OCI-LY7 (cell line): Measurements from ENCODE around the gene AFMID. TPM values are rescaled to one million over a fixed set of nuclear protein-coding genes. Genes with fewer than 3 reads are reported as not detected.

Experiments used
- BruUV-seq: library from RNA; stranded (reverse); fragments of 400-500 nt; replicated peaks from 2 replicates; lab custom pipeline; 2021; lab: Mats Ljungman, UMichigan
- CTCF ChIA-PET: fragments of 300-600 bp; sonication (Branson Sonifier 250); formaldehyde crosslinking; loops from one replicate; lab custom pipeline; 2022; ENCODE audit warnings: antibody characterized with exemption; ENCODE audit not compliant: unreplicated experiment; lab: Charles Lee
- POLR2A ChIA-PET: fragments of 300-600 bp; sonication (Branson Sonifier 250); formaldehyde crosslinking; loops from one replicate; lab custom pipeline; 2022; ENCODE audit warnings: antibody characterized with exemption; lab: Charles Lee
- DNase-seq: peaks from one replicate; pipeline ENCODE4 v3.0.0-alpha.2; 2015; ENCODE audit warnings: low spot score
- H2AFZ ChIP-seq: fragments of 200-600 bp; sonication (generic), shearing (Covaris generic); 2 replicates; pipeline ENCODE4 v1.6.1; 2014; ENCODE audit warnings: mild to moderate bottlenecking, antibody characterized with exemption, low read length, moderate library complexity
- H3K27ac ChIP-seq: fragments of 200-600 bp; sonication (generic); 2 replicates; pipeline ENCODE4 v1.5.1; 2014; ENCODE audit warnings: mixed run types, low read depth, mild to moderate bottlenecking, moderate library complexity, low read length, inconsistent platforms; ENCODE audit not compliant: poor library complexity, severe bottlenecking
- H3K36me3 ChIP-seq: fragments of 200-600 bp; sonication (generic); 2 replicates; pipeline ENCODE4 v1.6.1; 2014; ENCODE audit warnings: mild to moderate bottlenecking, antibody characterized with exemption, low read length, moderate library complexity, mixed read lengths; ENCODE audit not compliant: insufficient read depth
- H3K4me1 ChIP-seq: fragments of 200-600 bp; sonication (generic); 2 replicates; pipeline ENCODE4 v1.5.1; 2014; ENCODE audit warnings: mild to moderate bottlenecking, low read length; ENCODE audit not compliant: insufficient read depth, poor library complexity, severe bottlenecking
- H3K4me2 ChIP-seq: fragments of 200-600 bp; sonication (generic); 2 replicates; pipeline ENCODE4 v1.6.1; 2014; ENCODE audit warnings: mild to moderate bottlenecking, low read length
- H3K4me3 ChIP-seq: fragments of 200-600 bp; sonication (generic); 2 replicates; pipeline ENCODE4 v1.5.1; 2014; ENCODE audit warnings: mild to moderate bottlenecking, low read depth, low read length; ENCODE audit not compliant: poor library complexity, severe bottlenecking
- H3K79me2 ChIP-seq: fragments of 200-600 bp; sonication (generic); 2 replicates; pipeline ENCODE4 v1.6.1; 2016; ENCODE audit warnings: low read depth, mild to moderate bottlenecking, low read length, moderate library complexity, mixed read lengths; ENCODE audit not compliant: insufficient read depth
- H3K9me2 ChIP-seq: fragments of 200-600 bp; sonication (generic); 2 replicates; pipeline ENCODE4 v1.6.1; 2016; ENCODE audit warnings: mild to moderate bottlenecking, low read length, mixed read lengths; ENCODE audit not compliant: insufficient read depth
- H3K9me3 ChIP-seq: fragments of 200-600 bp; sonication (generic); 2 replicates; pipeline ENCODE4 v1.6.1; 2014; ENCODE audit warnings: mild to moderate bottlenecking, mixed run types, low read length, mixed read lengths
- H4K20me1 ChIP-seq: fragments of 200-600 bp; sonication (generic); 2 replicates; pipeline ENCODE4 v1.6.1; 2014; ENCODE audit warnings: mild to moderate bottlenecking, antibody characterized with exemption, low read length, moderate library complexity, mixed read lengths; ENCODE audit not compliant: insufficient read depth
- CTCF ChIP-seq: fragments of 200-600 bp; sonication (generic); conservative IDR thresholded peaks from 2 replicates; pipeline ENCODE4 v1.5.1; 2014; ENCODE audit warnings: mild to moderate bottlenecking, antibody characterized with exemption, low read length, moderate library complexity, mixed read lengths
- EZH2phosphoT487 ChIP-seq: fragments of 200-600 bp; sonication (generic); IDR thresholded peaks from 2 replicates; pipeline ENCODE4 v1.6.1; 2018; ENCODE audit warnings: low read depth, borderline replicate concordance, mild to moderate bottlenecking, mixed run types, antibody characterized with exemption, low read length, moderate library complexity, mixed read lengths
- intact Hi-C: fragments of 100-400 bp; cut with micrococcal nuclease; formaldehyde crosslinking; loops from one replicate; pipeline ENCODE4 v1.10.0; 2022; ENCODE audit not compliant: unreplicated experiment
- total RNA-seq, 2 experiments: library from RNA; depleted of rRNA in 1 of 2; stranded (reverse); fragments of >200 nt in 1 of 2; shearing (Covaris generic) in 1 of 2; gene quantifications; 2 replicates each; pipeline ENCODE4 v1.2.3, GENCODE V29; 2014 to 2022

Gene AFMID
- total RNA-seq, 2 experiments from 2014 or later: 89.1 to 101 TPM

- Histone ChIP-seq H3K79me2 (no peaks in the 10 kb centered on the region), H3K27ac (no peak overlapping the region), H3K4me2 (no peak overlapping the region), H3K4me3 (no peak overlapping the region), H4K20me1 (no peaks in the 10 kb centered on the region), H2AFZ (no peak overlapping the region), H3K9me2 (no peaks in the 10 kb centered on the region), H3K36me3 (no peaks in the 10 kb centered on the region), H3K4me1 (peaks cover 45% of the 10 kb centered on the region), H3K9me3 (no peaks in the 10 kb centered on the region)
- POLR2A ChIA-PET: interaction anchor here (0.6 kb wide), 1 partner anchor 47 kb away, joined by 3 read pairs; no protein-coding TSS in a partner anchor
- intact Hi-C loops: no loop called here
- CTCF ChIA-PET: no interaction called here
- no peak for DNase-seq
- TF ChIP-seq CTCF: no peak
- no peak for TF ChIP-seq EZH2phosphoT487
- no TSS peak for BruUV-seq
These were observed 49.4 kb downstream of the AFMID start for GRCh38 chr17:78236362-78237127.

GRCh38 chr17:78237401-78238012 is 50.3 kb downstream of the AFMID start:
- intact Hi-C loops: no loop called here
- TF ChIP-seq EZH2phosphoT487 (no peak), CTCF (no peak)
- H4K20me1 ChIP-seq: no peaks in the 10 kb centered on the region
- no TSS peak for BruUV-seq
- no peaks in the 10 kb centered on the region for H3K9me3 ChIP-seq
- no peak overlapping the region for H3K27ac ChIP-seq
- H3K9me2 ChIP-seq: no peaks in the 10 kb centered on the region
- no peak overlapping the region for H3K4me3 ChIP-seq
- no peaks in the 10 kb centered on the region for H3K36me3 ChIP-seq
- ChIA-PET POLR2A (interaction anchor here (0.6 kb wide), 1 partner anchor 48 kb away, joined by 3 read pairs; no protein-coding TSS in a partner anchor), CTCF (interaction anchor here (0.6 kb wide), 1 partner anchor 11 kb away, joined by 3 read pairs; no protein-coding TSS in a partner anchor)
- H2AFZ ChIP-seq: no peak overlapping the region
- H3K79me2 ChIP-seq: no peaks in the 10 kb centered on the region
- peak; percentile 58 for DNase-seq
- H3K4me2 ChIP-seq: peak overlapping the region; percentile 2; the same call in 1 of the 2 replicates
- peaks cover 54% of the 10 kb centered on the region for H3K4me1 ChIP-seq
